Ascending aorta (tissue), 2 donors: ENCODE measurements around the gene TMIGD1. TPM values are rescaled to one million over a fixed set of nuclear protein-coding genes. Genes with fewer than 3 reads are reported as not detected.

Source experiments
- DNase-seq, 2 donors: peaks; one replicate each; pipeline ENCODE4 v3.0.0-alpha.2; 2019; ENCODE audit warnings: low spot score in 2 of 2
- H3K27ac ChIP-seq, 2 donors: fragments of 200-600 bp; sonication (generic); one replicate each; pipeline ENCODE4 v1.5.1; 2016 to 2017; ENCODE audit warnings: mild to moderate bottlenecking in 1 of 2
- H3K27me3 ChIP-seq: fragments of 200-600 bp; sonication (generic); one replicate; pipeline ENCODE4 v1.5.1; 2017
- H3K36me3 ChIP-seq, 2 donors: fragments of 200-600 bp; sonication (generic); one replicate each; pipeline ENCODE4 v1.5.1; 2016
- H3K4me1 ChIP-seq, 2 donors: fragments of 200-600 bp; sonication (generic); one replicate each; pipeline ENCODE4 v1.5.1; 2016 to 2017; ENCODE audit warnings: mild to moderate bottlenecking in 1 of 2
- H3K4me3 ChIP-seq, 2 donors: fragments of 200-600 bp; sonication (generic); one replicate each; pipeline ENCODE4 v1.5.1; 2016 to 2017; ENCODE audit warnings: mild to moderate bottlenecking in 1 of 2
- H3K9me3 ChIP-seq, 2 donors: fragments of 200-600 bp; sonication (generic); one replicate each; pipeline ENCODE4 v1.5.1; 2016
- intact Hi-C: fragments of 100-400 bp; cut with DNase I; formaldehyde crosslinking; loops from one replicate; pipeline ENCODE4 v1.15.1; 2023
- total RNA-seq: library from RNA; depleted of rRNA; stranded (reverse); fragments of >200 nt; gene quantifications from one replicate; pipeline ENCODE4 v1.1.0, GENCODE V29; 2016
- TF ChIP-seq, protein P1 (sequence below), 3 experiments: fragments of 200-600 bp in 2 of 3; fragments of 450-650 bp in 1 of 3; sonication (generic) in 2 of 3; IDR thresholded peaks; one replicate each; pipeline ENCODE4 v1.5.1; 2016 to 2019; ENCODE audit warnings: antibody characterized with exemption in 3 of 3, mild to moderate bottlenecking in 1 of 3, moderate library complexity in 1 of 3

The TMIGD1 gene
- total RNA-seq, 1 donor from 2014 or later: not detected

DNA sequence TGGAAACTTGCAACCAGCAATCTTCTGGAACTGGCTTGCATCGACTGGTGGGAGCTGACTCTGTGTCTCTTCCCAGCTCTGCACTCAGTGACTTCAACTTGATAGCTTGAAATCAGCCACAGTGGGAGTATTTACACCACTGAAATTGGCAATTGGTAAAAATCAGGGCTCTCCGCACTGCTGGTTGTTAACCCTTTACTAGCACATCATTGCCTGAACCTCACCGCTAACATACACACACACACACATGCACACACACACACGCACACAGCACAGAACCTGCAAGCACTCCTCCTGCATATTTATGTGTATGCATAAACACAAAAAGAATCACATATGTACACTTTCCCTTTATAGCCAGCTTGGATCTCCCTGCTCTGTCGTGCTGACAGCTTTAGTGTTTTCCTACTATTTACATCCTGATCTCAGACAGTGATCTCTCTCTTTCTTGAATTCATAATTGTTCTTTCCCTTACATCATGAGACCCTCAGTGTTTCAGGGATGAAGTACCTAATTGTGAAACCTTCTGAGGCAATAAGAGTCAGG lies 7.9 kb upstream of the TMIGD1 start:
- TF ChIP-seq, protein P1, sequence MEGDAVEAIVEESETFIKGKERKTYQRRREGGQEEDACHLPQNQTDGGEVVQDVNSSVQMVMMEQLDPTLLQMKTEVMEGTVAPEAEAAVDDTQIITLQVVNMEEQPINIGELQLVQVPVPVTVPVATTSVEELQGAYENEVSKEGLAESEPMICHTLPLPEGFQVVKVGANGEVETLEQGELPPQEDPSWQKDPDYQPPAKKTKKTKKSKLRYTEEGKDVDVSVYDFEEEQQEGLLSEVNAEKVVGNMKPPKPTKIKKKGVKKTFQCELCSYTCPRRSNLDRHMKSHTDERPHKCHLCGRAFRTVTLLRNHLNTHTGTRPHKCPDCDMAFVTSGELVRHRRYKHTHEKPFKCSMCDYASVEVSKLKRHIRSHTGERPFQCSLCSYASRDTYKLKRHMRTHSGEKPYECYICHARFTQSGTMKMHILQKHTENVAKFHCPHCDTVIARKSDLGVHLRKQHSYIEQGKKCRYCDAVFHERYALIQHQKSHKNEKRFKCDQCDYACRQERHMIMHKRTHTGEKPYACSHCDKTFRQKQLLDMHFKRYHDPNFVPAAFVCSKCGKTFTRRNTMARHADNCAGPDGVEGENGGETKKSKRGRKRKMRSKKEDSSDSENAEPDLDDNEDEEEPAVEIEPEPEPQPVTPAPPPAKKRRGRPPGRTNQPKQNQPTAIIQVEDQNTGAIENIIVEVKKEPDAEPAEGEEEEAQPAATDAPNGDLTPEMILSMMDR (IDR thresholded peaks at IDR 0.05): no peak
- H3K9me3 ChIP-seq: no peaks in the 10 kb centered on the region
- H3K4me1 ChIP-seq: peaks cover 0 to 4% of the 10 kb centered on the region in 2 donors
- no peak overlapping the region for H3K4me3 ChIP-seq
- intact Hi-C loops: loop anchor here (2.0 to 5.0 kb wide), 2 partner anchors 37 to 106 kb away; partner anchors contain the start of gene CPD
- DNase-seq: no peak
- no peaks in the 10 kb centered on the region for H3K27me3 ChIP-seq
- H3K36me3 ChIP-seq: no peaks in the 10 kb centered on the region
- no peak overlapping the region for H3K27ac ChIP-seq

DNA sequence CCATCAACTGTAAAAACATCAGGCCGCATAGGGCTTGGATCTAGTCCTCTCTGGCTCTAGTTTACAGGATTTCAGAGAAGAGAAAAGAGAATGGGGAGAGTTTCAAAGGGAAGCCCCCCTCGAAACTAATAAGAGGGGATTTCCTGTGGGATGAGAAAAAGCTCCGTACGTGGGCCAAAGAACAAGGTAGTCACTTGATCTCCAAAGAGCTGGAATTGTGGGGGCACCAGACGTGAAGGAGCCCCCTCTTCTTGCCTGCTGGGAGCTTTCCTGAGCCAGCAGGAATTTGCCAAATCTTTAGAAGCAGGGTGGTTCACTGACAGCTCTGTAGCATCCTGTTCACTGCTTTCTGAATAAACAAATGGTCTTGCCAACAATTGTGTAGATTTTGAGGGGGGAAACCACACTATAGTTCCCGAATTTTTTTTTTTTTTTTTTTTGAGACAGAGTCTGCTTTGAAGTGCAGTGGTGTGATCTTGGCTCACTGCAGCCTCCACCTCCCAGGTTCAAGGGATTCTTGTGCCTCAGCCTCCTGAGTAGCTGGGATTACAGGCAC lies 7.0 kb upstream of the TMIGD1 start:
- Histone ChIP-seq H3K4me1 (peaks cover 0 to 4% of the 10 kb centered on the region in 2 donors), H3K36me3 (no peaks in the 10 kb centered on the region), H3K27me3 (no peaks in the 10 kb centered on the region), H3K4me3 (no peak overlapping the region), H3K27ac (peak overlapping the region in 1 of 2 donors; percentile 1), H3K9me3 (no peaks in the 10 kb centered on the region)
- TF ChIP-seq, protein P1 (IDR thresholded peaks at IDR 0.05): no peak
- intact Hi-C loops: loop anchor here (2.0 to 5.0 kb wide), 2 partner anchors 38 to 106 kb away; partner anchors contain the start of gene CPD
- DNase-seq: no peak

- TF ChIP-seq, protein P1 (IDR thresholded peaks at IDR 0.05): no peak
- intact Hi-C loops: no loop called here
- Histone ChIP-seq H3K9me3 (no peaks in the 10 kb centered on the region), H3K4me1 (peaks cover 0 to 2% of the 10 kb centered on the region in 2 donors), H3K27ac (no peak overlapping the region), H3K4me3 (no peak overlapping the region), H3K36me3 (no peaks in the 10 kb centered on the region), H3K27me3 (no peaks in the 10 kb centered on the region)
- no peak for DNase-seq
Measured at GRCh38 chr17:30339086-30339485, 5.2 kb upstream of the TMIGD1 start.

DNA sequence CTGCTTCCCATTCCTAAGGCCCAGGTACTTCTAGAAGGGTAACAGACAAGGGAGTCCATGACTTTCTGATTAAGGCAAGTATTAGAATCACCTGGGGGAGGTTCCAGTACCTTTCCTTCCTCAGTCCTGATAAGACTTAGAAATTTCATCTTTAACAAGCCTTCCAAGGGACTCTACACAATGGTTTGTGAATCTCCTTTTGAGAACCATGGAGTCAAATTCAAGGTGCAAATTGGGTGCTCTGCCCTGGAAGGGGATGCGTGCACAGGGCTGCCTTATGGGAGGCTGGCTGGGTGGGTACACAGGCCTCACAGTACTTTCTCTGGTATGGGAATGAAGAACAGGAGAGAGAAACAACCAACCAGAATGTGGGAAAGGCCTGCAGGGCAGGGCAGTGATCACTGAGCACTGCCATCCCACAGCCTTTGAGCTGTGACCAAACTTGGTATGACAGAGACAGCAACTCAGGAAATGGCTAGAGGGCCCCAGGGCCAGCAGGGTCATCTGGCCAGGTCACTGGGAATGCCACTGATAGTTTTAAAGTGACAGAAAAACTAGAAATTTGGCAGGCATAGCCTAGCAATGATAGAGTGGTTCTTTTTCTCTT lies 3.6 kb upstream of the TMIGD1 start:
- no peak for DNase-seq

DNA sequence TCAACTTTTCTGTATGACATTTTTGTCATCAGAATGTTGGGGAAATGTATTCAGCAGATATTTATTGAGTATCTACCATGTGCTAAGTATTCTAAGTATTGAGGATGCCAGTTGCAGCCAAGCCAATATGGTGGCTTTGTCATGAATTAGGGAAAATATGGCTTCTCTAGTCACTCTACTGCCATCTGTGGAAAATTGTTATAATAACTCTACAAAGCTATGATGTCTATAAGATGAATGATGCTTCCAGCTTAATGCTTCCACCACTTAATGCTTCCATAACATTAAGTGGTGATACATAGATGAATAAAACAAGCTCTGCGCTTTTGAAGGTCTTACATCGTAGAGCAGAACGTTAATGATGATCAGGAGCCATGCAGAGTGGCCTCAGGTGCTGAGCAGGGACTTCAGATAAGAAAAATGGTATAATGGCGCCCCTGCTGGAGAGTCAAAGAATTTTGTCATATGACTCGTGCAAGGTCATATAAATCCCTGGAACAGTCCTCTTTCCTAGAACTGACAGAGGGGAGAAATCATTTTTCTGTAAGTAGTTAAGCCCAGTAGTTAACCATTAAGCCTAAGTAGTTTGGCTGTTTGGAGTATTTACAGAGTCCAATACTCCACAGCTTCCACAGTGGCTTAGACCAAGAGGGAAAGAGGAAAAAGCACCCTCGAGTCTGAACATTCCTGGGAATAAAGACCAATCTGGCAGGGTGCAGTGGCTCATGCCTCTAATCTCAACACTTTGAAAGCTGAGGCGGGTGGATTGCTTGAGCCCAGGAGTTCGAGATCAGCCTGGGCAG lies 2.7 kb upstream of the TMIGD1 start:
- DNase-seq: no peak
- H3K36me3 ChIP-seq: no peaks in the 10 kb centered on the region
- no peak overlapping the region for H3K27ac ChIP-seq
- TF ChIP-seq, protein P1 (IDR thresholded peaks at IDR 0.05): peak in 2 of 3 experiments; percentile 20 to 59
- H3K4me1 ChIP-seq: no peaks in the 10 kb centered on the region
- no peaks in the 10 kb centered on the region for H3K9me3 ChIP-seq
- H3K4me3 ChIP-seq: no peak overlapping the region
- intact Hi-C loops: loop anchor here (2.0 kb wide), 1 partner anchor 232 kb away; no protein-coding TSS in a partner anchor
- no peaks in the 10 kb centered on the region for H3K27me3 ChIP-seq

More for the DNA sequence above, 3.6 kb upstream of the TMIGD1 start:
- H3K4me1 ChIP-seq: no peaks in the 10 kb centered on the region
- H3K4me3 ChIP-seq: no peak overlapping the region
- intact Hi-C loops: loop anchor here (2.0 kb wide), 1 partner anchor 233 kb away; no protein-coding TSS in a partner anchor
- H3K27ac ChIP-seq: no peak overlapping the region
- H3K36me3 ChIP-seq: no peaks in the 10 kb centered on the region
- TF ChIP-seq, protein P1 (IDR thresholded peaks at IDR 0.05): no peak
- H3K9me3 ChIP-seq: no peaks in the 10 kb centered on the region
- H3K27me3 ChIP-seq: no peaks in the 10 kb centered on the region
